ENCODE data around the gene MLPH. TPM values are rescaled to one million over a fixed set of nuclear protein-coding genes. Genes with fewer than 3 reads are reported as not detected.
"Not testable (repeated sequence)": the region's sequence is repeated elsewhere in the genome, so short reads cannot be mapped to it uniquely, and the experiment has no call there.

Gene MLPH
- total RNA-seq, 2 experiments from 2014 or later: 0.39 TPM; not detected in 1

DNA sequence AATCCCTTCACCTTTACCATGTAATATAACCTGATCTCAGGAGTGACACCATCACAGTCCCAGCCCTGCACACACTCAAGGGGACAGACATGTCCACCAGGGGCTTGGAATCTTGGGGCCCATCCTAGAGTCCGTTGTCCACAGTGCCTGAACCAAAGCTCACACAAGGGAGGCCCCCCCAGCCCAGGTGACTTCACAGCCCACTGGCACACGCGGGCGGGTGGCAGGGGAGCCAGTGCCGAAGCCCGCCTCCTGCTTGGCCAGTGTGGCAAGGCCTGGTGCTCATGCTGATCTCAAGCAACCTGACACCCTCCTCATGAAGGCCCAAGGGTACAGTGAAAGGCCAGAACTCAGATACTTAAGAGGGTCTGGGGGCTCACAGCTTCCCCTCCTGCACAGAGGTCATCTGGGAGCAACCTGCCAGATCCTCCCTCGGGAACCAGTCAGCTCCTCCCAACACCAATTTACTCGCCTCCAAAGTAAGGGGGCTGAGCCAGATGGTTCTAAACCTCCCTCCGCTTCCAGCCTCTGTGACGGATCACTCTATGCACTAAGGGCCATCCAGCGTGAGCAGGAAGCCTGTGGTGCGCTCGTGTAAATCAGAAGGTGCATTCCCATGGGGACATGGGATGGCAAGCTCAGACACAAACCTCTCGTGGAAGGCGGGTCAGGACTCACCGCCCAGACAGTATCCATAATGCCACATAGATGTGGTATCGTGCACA is 106.7 kb downstream of the MLPH start:
- TF ChIP-seq, protein P1, sequence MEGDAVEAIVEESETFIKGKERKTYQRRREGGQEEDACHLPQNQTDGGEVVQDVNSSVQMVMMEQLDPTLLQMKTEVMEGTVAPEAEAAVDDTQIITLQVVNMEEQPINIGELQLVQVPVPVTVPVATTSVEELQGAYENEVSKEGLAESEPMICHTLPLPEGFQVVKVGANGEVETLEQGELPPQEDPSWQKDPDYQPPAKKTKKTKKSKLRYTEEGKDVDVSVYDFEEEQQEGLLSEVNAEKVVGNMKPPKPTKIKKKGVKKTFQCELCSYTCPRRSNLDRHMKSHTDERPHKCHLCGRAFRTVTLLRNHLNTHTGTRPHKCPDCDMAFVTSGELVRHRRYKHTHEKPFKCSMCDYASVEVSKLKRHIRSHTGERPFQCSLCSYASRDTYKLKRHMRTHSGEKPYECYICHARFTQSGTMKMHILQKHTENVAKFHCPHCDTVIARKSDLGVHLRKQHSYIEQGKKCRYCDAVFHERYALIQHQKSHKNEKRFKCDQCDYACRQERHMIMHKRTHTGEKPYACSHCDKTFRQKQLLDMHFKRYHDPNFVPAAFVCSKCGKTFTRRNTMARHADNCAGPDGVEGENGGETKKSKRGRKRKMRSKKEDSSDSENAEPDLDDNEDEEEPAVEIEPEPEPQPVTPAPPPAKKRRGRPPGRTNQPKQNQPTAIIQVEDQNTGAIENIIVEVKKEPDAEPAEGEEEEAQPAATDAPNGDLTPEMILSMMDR (IDR thresholded peaks at IDR 0.05): no peak
- H3K36me3 ChIP-seq (ENCODE audit: insufficient read depth, low read length): no peaks in the 10 kb centered on the region
- H3K27ac Mint-ChIP-seq: no peak overlapping the region
- no peak overlapping the region for H3K4me3 ChIP-seq (ENCODE audit: low read length)
- no peaks in the 10 kb centered on the region for H3K27me3 ChIP-seq (ENCODE audit: control insufficient read depth in 1 of 2, insufficient read depth in 2 of 2, low read length in 2 of 2)
- H3K4me1 Mint-ChIP-seq (ENCODE audit: low read depth): peaks cover 18% of the 10 kb centered on the region
- no peaks in the 10 kb centered on the region for H3K9me3 ChIP-seq (ENCODE audit: control insufficient read depth in 1 of 2, insufficient read depth in 1 of 2, low read length in 2 of 2)
- no peaks in the 10 kb centered on the region for H3K36me3 Mint-ChIP-seq (ENCODE audit: low read depth)
- DNase-seq: no peak
- no peak overlapping the region for H3K4me3 Mint-ChIP-seq
- H3K4me1 ChIP-seq (ENCODE audit: insufficient read depth, low read length): peaks cover 15% of the 10 kb centered on the region
- CTCF ChIA-PET: no interaction called here
- H3K9me3 Mint-ChIP-seq: no peaks in the 10 kb centered on the region
- POLR2A ChIA-PET: no interaction called here
- H3K27ac ChIP-seq (ENCODE audit: low read depth in 1 of 2, low read length in 2 of 2): no peak overlapping the region
- no peaks in the 10 kb centered on the region for H3K27me3 Mint-ChIP-seq
- intact Hi-C loops (cut with DNase I, micrococcal nuclease): no loop called here
- no peak for ATAC-seq (ENCODE audit: poor library complexity)

DNA sequence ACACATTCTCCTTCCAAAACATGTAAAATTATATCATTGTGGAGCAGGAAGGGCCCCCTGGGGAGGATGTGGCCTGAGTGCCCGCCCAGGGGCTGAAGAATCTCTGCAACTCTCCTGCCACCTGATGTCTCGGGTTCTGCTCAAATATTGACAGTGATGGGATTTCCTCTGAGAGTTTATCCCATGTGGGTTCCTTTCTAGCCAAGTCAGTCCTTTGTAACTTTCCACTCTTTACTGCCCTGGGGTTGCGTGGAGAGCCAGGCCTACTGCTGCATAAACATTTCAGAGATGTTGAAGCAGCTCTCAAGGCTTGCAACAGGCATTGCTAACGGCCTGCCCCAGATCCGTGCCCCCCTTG is 107.4 kb downstream of the MLPH start:
- H3K9me3 ChIP-seq (ENCODE audit: control insufficient read depth in 1 of 2, insufficient read depth in 1 of 2, low read length in 2 of 2): no peaks in the 10 kb centered on the region
- H3K4me3 ChIP-seq (ENCODE audit: low read length): no peak overlapping the region
- ATAC-seq (ENCODE audit: poor library complexity): no peak
- no peak for DNase-seq
- no peaks in the 10 kb centered on the region for H3K36me3 ChIP-seq (ENCODE audit: insufficient read depth, low read length)
- peaks cover 15% of the 10 kb centered on the region for H3K4me1 ChIP-seq (ENCODE audit: insufficient read depth, low read length)
- no peak overlapping the region for H3K27ac ChIP-seq (ENCODE audit: low read depth in 1 of 2, low read length in 2 of 2)
- intact Hi-C loops (cut with DNase I, micrococcal nuclease): no loop called here
- POLR2A ChIA-PET: no interaction called here
- Mint-ChIP-seq H3K27ac (no peak overlapping the region), H3K4me3 (no peak overlapping the region), H3K27me3 (no peaks in the 10 kb centered on the region), H3K36me3 (ENCODE audit: low read depth) (no peaks in the 10 kb centered on the region), H3K4me1 (ENCODE audit: low read depth) (peaks cover 19% of the 10 kb centered on the region), H3K9me3 (no peaks in the 10 kb centered on the region)
- CTCF ChIA-PET: no interaction called here
- TF ChIP-seq, protein P1 (IDR thresholded peaks at IDR 0.05): no peak
- H3K27me3 ChIP-seq (ENCODE audit: control insufficient read depth in 1 of 2, insufficient read depth in 2 of 2, low read length in 2 of 2): no peaks in the 10 kb centered on the region

DNA sequence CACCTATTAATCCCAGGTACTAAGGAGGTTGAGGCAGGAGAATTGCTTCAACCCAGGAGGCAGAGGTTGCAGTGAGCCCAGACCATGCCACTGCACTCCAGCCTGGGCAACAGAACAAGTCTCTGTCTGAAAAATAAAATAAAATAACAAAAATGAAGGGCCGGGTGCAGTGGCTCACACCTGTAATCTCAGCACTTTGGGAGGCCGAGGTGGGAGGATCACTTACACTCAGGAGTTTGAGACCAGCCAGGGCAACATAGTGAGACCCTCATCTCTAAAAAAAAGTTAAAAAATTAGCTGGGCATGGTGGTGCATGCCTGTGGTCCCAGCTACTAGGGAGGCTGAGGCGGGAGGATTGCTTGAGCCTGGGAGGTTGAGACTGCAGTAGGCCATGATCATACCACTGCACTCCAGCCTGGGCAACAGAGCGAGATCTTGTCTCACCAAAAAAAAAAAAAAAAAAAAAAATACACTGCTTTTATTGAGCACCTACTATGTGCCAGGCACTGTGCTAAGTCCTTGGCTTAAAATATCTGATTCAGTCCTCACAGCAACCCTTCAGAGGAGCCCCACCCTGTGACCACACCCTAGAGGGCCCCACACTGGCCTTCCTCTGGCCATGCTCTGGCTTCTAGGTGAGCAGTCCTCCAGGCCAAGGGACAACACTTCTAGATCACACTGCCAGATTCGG is 108.9 kb downstream of the MLPH start:
- CTCF ChIA-PET; H3K4me3 ChIP-seq (ENCODE audit: low read length); POLR2A ChIA-PET; H3K9me3 Mint-ChIP-seq; ATAC-seq (ENCODE audit: poor library complexity); H3K27me3 Mint-ChIP-seq; H3K36me3 ChIP-seq (ENCODE audit: insufficient read depth, low read length); DNase-seq; H3K4me3 Mint-ChIP-seq; intact Hi-C loops (cut with DNase I, micrococcal nuclease); H3K9me3 ChIP-seq (ENCODE audit: control insufficient read depth in 1 of 2, insufficient read depth in 1 of 2, low read length in 2 of 2); H3K27ac ChIP-seq (ENCODE audit: low read depth in 1 of 2, low read length in 2 of 2); H3K36me3 Mint-ChIP-seq (ENCODE audit: low read depth); H3K27ac Mint-ChIP-seq; H3K27me3 ChIP-seq (ENCODE audit: control insufficient read depth in 1 of 2, insufficient read depth in 2 of 2, low read length in 2 of 2): not testable (repeated sequence)
- H3K4me1 ChIP-seq (ENCODE audit: insufficient read depth, low read length): peaks cover 12% of the 10 kb centered on the region
- peaks cover 14% of the 10 kb centered on the region for H3K4me1 Mint-ChIP-seq (ENCODE audit: low read depth)
